B cell (primary cell): Measurements from ENCODE around the gene TMC6. TPM values are rescaled to one million over a fixed set of nuclear protein-coding genes. Genes with fewer than 3 reads are reported as not detected.

Experiments
- ATAC-seq: fragments of 200-7000 bp; cut with Tn5 transposase; one replicate; pipeline ENCODE4 v1.10.0; 2021; ENCODE audit warnings: low read depth, mild to moderate bottlenecking, moderate number of reproducible peaks, moderate library complexity
- CTCF ChIA-PET: fragments of 350-600 bp; sonication (Branson Sonifier 250); formaldehyde crosslinking; loops from one replicate; lab custom pipeline; 2021; ENCODE audit warnings: antibody characterized with exemption, inconsistent platforms; lab: Charles Lee
- POLR2A ChIA-PET: fragments of 350-600 bp; sonication (Branson Sonifier 250); formaldehyde crosslinking; loops from one replicate; lab custom pipeline; 2021; ENCODE audit warnings: antibody characterized with exemption; lab: Charles Lee
- DNase-seq: peaks from one replicate; pipeline ENCODE4 v3.0.0; 2013
- H2AFZ ChIP-seq: 2 replicates; pipeline ENCODE4 v1.6.1; 2012; ENCODE audit warnings: mild to moderate bottlenecking, low read depth, low read length; ENCODE audit not compliant: insufficient read depth, poor library complexity, severe bottlenecking
- H3K27ac ChIP-seq, 2 donors: 1 replicate in 1 of 2; 2 replicates in 1 of 2; pipeline ENCODE4 v1.5.1; 2012 to 2013; ENCODE audit warnings: low read length in 2 of 2, mild to moderate bottlenecking in 2 of 2, moderate library complexity in 1 of 2
- H3K27me3 ChIP-seq, 4 experiments: fragments of 200-600 bp in 1 of 4; sonication (generic) in 1 of 4; replicated peaks in 1 of 4; 1 replicate in 2 of 4; 2 replicates in 2 of 4; pipeline versions ENCODE4 v1.6.1 to v1.7.0; 2013 to 2016; ENCODE audit warnings: low read length in 3 of 4, mild to moderate bottlenecking in 2 of 4, mixed read lengths in 1 of 4, moderate library complexity in 1 of 4; ENCODE audit not compliant: insufficient read depth in 4 of 4, control insufficient read depth in 3 of 4; ENCODE audit errors: control extremely low read depth in 1 of 4
- H3K36me3 ChIP-seq, 2 experiments: replicated peaks in 1 of 2; 1 replicate in 1 of 2; 2 replicates in 1 of 2; pipeline versions ENCODE4 v1.6.1 to v1.7.1; 2013; ENCODE audit warnings: low read length in 1 of 2; ENCODE audit not compliant: insufficient read depth in 2 of 2, control insufficient read depth in 1 of 2; ENCODE audit errors: control extremely low read depth in 1 of 2, extremely low read depth in 1 of 2
- H3K4me1 ChIP-seq, 2 donors: fragments of 200-600 bp in 1 of 2; sonication (generic) in 1 of 2; 1 replicate in 1 of 2; 2 replicates in 1 of 2; pipeline versions ENCODE4 v1.5.1 to v1.6.1; 2013 to 2017; ENCODE audit warnings: low read length in 2 of 2; ENCODE audit not compliant: control insufficient read depth in 2 of 2, insufficient read depth in 2 of 2
- H3K4me2 ChIP-seq: replicated peaks from 2 replicates; pipeline ENCODE3; 2012; ENCODE audit warnings: mild to moderate bottlenecking, low read depth, low read length; ENCODE audit not compliant: poor library complexity, severe bottlenecking
- H3K4me3 ChIP-seq, 5 experiments: fragments of 200-600 bp in 1 of 5; sonication (generic) in 1 of 5; 1 replicate in 3 of 5; 2 replicates in 2 of 5; pipeline versions ENCODE4 v1.5.1 to v1.7.0; 2011 to 2016; ENCODE audit warnings: low read length in 4 of 5, mild to moderate bottlenecking in 4 of 5, low read depth in 2 of 5, control low read depth in 1 of 5, moderate library complexity in 1 of 5; ENCODE audit not compliant: insufficient read depth in 1 of 5; ENCODE audit errors: control extremely low read depth in 1 of 5, extremely low read depth in 1 of 5
- H3K79me2 ChIP-seq: fragments of 200-600 bp; sonication (generic); one replicate; pipeline ENCODE4 v1.6.0; 2016; ENCODE audit warnings: low read length; ENCODE audit not compliant: control insufficient read depth, insufficient read depth
- H3K9ac ChIP-seq: fragments of 200-600 bp; sonication (generic); 2 replicates; pipeline ENCODE4 v1.6.1; 2017; ENCODE audit warnings: mild to moderate bottlenecking, low read length, moderate library complexity
- H3K9me3 ChIP-seq, 3 donors: one replicate each; pipeline versions ENCODE4 v1.6.1 to v1.7.1; 2013; ENCODE audit warnings: low read length in 2 of 3; ENCODE audit not compliant: control insufficient read depth in 2 of 3, insufficient read depth in 1 of 3; ENCODE audit errors: control extremely low read depth in 1 of 3
- H4K20me1 ChIP-seq: 2 replicates; pipeline ENCODE4 v1.6.0; 2012; ENCODE audit warnings: mild to moderate bottlenecking, low read length; ENCODE audit not compliant: insufficient read depth, control insufficient read depth, poor library complexity, severe bottlenecking
- H3K27ac Mint-ChIP-seq: one replicate; pipeline ENCODE4 v1.8.0; 2021; ENCODE audit warnings: mixed read lengths
- H3K27me3 Mint-ChIP-seq: one replicate; pipeline ENCODE4 v1.8.0; 2021; ENCODE audit warnings: mixed read lengths
- H3K4me1 Mint-ChIP-seq: one replicate; pipeline ENCODE4 v1.8.0; 2021; ENCODE audit warnings: mixed read lengths
- H3K4me3 Mint-ChIP-seq: one replicate; pipeline ENCODE4 v1.8.0; 2021; ENCODE audit warnings: mixed read lengths
- H3K9me3 Mint-ChIP-seq: one replicate; pipeline ENCODE4 v1.8.0; 2022; ENCODE audit warnings: mixed read lengths; ENCODE audit not compliant: insufficient read depth
- EZH2 ChIP-seq: IDR thresholded peaks from 2 replicates; pipeline ENCODE4 v1.6.1; 2012; ENCODE audit warnings: borderline replicate concordance, low read depth, mild to moderate bottlenecking, moderate library complexity, low read length; ENCODE audit not compliant: insufficient read depth, poor library complexity, severe bottlenecking
- WGBS: methylation state at CpG from one replicate; pipeline ENCODE4 v1.1.5; 2013; ENCODE audit warnings: missing lambda C conversion rate; ENCODE audit not compliant: insufficient coverage; 5-methylcytosine and 5-hydroxymethylcytosine counted together
- intact Hi-C: fragments of 100-400 bp; cut with micrococcal nuclease; formaldehyde crosslinking; loops from one replicate; pipeline ENCODE4 v1.10.0; 2022
- polyA plus RNA-seq: library from polyadenylated mRNA; depleted of rRNA; stranded (reverse); fragments of >200 nt; gene quantifications from 2 replicates; pipeline ENCODE4 v1.2.3, GENCODE V29; 2012
- total RNA-seq, 2 donors: library from RNA; stranded (reverse); fragments of 120-200 nt in 1 of 2; gene quantifications; 1 replicate in 1 of 2; 2 replicates in 1 of 2; pipeline versions ENCODE4 v1.2.3 to v1.2.4, GENCODE V29; 2013 to 2022
- TF ChIP-seq, protein P1 (sequence below): fragments of 200-600 bp; IDR thresholded peaks from one replicate; pipeline ENCODE4 v1.8.0; 2022; ENCODE audit warnings: antibody characterized with exemption, mild to moderate bottlenecking

The TMC6 gene
- total and polyA plus RNA-seq, 2 donors (not counting 1 experiment from before 2014, with no cell fraction given): 374 to 891 TPM

DNA sequence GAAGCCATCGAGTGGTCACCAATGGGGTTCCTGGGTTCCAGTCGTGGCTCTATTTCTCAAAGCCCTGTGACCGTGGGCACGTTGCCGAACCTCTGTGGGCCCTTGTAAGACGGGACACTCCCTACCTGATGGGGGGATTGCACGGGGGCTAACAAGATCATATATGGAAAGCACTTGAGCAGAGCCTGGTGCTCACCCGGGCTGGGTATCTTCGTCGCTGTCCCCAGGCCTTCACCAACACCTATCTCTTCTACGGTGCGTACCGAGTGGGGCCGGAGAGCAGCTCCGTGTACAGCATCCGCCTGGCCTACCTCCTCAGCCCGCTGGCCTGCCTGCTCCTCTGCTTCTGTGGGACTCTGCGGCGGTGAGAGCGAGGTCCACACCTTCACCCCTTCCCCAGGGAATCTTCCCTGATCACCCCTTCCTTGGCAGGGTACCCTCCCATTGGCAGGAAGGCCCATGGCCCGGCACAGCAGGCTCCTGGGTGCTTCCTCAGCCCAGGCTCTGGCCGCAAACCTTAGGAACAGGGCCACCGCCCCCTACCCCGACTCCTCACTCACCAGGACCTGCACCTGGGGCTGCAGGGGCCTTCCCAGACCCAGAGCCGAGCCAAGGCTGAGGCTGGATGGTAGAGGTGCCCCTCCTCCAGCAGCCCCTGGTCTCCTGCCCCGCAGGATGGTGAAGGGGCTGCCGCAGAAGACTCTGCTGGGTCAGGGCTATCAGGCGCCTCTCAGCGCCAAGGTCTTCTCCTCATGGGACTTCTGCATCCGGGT is 4.8 kb upstream of the TMC6 start:
- Histone ChIP-seq H2AFZ (no peak overlapping the region), H3K79me2 (peaks cover 64% of the 10 kb centered on the region), H3K36me3 (peaks cover 0 to 63% of the 10 kb centered on the region in 2 experiments), H3K4me1 (peaks cover 64 to 84% of the 10 kb centered on the region in 2 donors), H3K27me3 (no peaks in the 10 kb centered on the region), H3K4me2 (peak overlapping the region; percentile 100), H4K20me1 (peaks cover 76% of the 10 kb centered on the region), H3K9me3 (no peaks in the 10 kb centered on the region), H3K9ac (peak overlapping the region; percentile 91), H3K4me3 (peak overlapping the region in 3 of 5 experiments; percentile 23 to 96 (median 85)), H3K27ac (peak overlapping the region; percentile 88 to 92)
- no peaks in the 10 kb centered on the region for H3K27me3 Mint-ChIP-seq
- WGBS: 70% methylated on average over 22 of the region's 30 CpGs
- H3K27ac Mint-ChIP-seq: peak overlapping the region; percentile 95
- CTCF ChIA-PET: interaction anchor here (1.0 to 14.1 kb wide), 8 partner anchors 9 to 116 kb away, joined by 5 to 357 read pairs (median 20); partner anchors contain the start of genes SYNGR2 and TK1
- no peak for DNase-seq
- POLR2A ChIA-PET: interaction anchor here (0.9 to 22.6 kb wide), 6 partner anchors 9 to 42 kb away, joined by 5 to 432 read pairs (median 10); partner anchors contain the start of gene SYNGR2
- H3K4me3 Mint-ChIP-seq: peak overlapping the region; percentile 99
- no peaks in the 10 kb centered on the region for H3K9me3 Mint-ChIP-seq
- intact Hi-C loops: loop anchor here (2.0 to 10.0 kb wide), 5 partner anchors 13 to 1701 kb away; partner anchors contain the start of genes C17orf99, CBX4 and SYNGR2
- TF ChIP-seq, protein P1, sequence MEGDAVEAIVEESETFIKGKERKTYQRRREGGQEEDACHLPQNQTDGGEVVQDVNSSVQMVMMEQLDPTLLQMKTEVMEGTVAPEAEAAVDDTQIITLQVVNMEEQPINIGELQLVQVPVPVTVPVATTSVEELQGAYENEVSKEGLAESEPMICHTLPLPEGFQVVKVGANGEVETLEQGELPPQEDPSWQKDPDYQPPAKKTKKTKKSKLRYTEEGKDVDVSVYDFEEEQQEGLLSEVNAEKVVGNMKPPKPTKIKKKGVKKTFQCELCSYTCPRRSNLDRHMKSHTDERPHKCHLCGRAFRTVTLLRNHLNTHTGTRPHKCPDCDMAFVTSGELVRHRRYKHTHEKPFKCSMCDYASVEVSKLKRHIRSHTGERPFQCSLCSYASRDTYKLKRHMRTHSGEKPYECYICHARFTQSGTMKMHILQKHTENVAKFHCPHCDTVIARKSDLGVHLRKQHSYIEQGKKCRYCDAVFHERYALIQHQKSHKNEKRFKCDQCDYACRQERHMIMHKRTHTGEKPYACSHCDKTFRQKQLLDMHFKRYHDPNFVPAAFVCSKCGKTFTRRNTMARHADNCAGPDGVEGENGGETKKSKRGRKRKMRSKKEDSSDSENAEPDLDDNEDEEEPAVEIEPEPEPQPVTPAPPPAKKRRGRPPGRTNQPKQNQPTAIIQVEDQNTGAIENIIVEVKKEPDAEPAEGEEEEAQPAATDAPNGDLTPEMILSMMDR: no peak
- TF ChIP-seq EZH2: no peak
- ATAC-seq: no peak
- H3K4me1 Mint-ChIP-seq: peaks cover 75% of the 10 kb centered on the region
